ENCODE results near the gene ZNF74. TPM values are rescaled to one million over a fixed set of nuclear protein-coding genes. Genes with fewer than 3 reads are reported as not detected.

Gene ZNF74
- total RNA-seq, 4 donors from 2014 or later, result 9.8 to 15.0 (median 12.0) TPM

DNA sequence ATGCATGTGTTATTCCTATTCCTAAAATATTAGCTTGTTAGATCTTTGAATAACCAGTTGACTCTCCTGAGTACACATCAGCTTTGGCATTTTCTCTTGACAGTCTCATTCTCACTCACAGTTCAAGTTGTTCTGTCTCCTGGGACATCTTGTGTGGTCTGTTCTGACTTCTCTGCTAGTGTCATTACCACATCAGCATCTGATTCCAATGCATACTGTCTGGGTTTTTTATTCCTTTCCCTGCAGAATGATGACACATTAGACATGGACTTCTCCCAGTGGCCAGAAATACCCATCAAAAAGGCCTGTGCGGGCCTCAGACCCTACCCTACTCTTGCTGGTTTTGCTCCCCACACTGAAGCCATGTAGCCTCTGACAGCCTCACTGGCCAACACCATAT is 2.7 kb downstream of the ZNF74 start:
- Histone ChIP-seq H3K4me3 (replicated peaks in 1 of 3) (no peak overlapping the region), H3K36me3 (no peaks in the 10 kb centered on the region), H3K4me1 (peaks cover 15 to 42% of the 10 kb centered on the region in 2 donors), H3K27ac (no peak overlapping the region), H3K27me3 (no peaks in the 10 kb centered on the region), H3K9me3 (no peaks in the 10 kb centered on the region)
- intact Hi-C loops (cut with DNase I), result no loop called here
- DNase-seq, result no peak
- 82 to 87% methylated on average over 1 of the region's 1 CpG for WGBS, 2 donors
- no peak for TF ChIP-seq POLR2A (IDR thresholded peaks at IDR 0.05)
- TF ChIP-seq, protein P1, sequence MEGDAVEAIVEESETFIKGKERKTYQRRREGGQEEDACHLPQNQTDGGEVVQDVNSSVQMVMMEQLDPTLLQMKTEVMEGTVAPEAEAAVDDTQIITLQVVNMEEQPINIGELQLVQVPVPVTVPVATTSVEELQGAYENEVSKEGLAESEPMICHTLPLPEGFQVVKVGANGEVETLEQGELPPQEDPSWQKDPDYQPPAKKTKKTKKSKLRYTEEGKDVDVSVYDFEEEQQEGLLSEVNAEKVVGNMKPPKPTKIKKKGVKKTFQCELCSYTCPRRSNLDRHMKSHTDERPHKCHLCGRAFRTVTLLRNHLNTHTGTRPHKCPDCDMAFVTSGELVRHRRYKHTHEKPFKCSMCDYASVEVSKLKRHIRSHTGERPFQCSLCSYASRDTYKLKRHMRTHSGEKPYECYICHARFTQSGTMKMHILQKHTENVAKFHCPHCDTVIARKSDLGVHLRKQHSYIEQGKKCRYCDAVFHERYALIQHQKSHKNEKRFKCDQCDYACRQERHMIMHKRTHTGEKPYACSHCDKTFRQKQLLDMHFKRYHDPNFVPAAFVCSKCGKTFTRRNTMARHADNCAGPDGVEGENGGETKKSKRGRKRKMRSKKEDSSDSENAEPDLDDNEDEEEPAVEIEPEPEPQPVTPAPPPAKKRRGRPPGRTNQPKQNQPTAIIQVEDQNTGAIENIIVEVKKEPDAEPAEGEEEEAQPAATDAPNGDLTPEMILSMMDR (IDR thresholded peaks at IDR 0.05), result no peak

DNA sequence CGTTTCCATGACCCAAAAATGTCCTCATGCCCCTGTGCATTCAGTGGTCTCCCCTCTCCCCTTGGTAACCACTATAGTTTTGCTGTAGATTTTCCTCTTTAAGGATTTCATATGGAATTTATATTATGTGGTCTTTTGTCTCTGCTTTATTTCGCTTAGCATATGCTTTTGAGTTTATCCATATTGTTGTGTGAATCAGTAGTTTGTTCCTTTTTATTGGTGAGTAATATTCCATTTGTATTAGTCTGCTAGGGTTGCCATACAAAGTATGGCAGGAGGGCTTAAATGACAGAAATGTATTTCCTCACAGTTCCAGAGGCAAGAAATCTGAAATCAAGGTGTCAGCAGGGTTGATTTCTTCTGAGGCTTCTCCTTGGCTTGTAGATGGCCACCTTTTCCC is 3.5 kb downstream of the ZNF74 start:
- Histone ChIP-seq H3K27ac (no peak overlapping the region), H3K36me3 (no peaks in the 10 kb centered on the region), H3K4me3 (replicated peaks in 1 of 3) (no peak overlapping the region), H3K9me3 (no peaks in the 10 kb centered on the region), H3K27me3 (no peaks in the 10 kb centered on the region), H3K4me1 (peaks cover 15 to 42% of the 10 kb centered on the region in 2 donors)
- WGBS, 2 donors, result 95% methylated on average over 2 of the region's 2 CpGs
- DNase-seq, result no peak
- no peak for TF ChIP-seq POLR2A (IDR thresholded peaks at IDR 0.05)
- TF ChIP-seq, protein P1 (IDR thresholded peaks at IDR 0.05), result no peak
- intact Hi-C loops (cut with DNase I), result no loop called here

DNA sequence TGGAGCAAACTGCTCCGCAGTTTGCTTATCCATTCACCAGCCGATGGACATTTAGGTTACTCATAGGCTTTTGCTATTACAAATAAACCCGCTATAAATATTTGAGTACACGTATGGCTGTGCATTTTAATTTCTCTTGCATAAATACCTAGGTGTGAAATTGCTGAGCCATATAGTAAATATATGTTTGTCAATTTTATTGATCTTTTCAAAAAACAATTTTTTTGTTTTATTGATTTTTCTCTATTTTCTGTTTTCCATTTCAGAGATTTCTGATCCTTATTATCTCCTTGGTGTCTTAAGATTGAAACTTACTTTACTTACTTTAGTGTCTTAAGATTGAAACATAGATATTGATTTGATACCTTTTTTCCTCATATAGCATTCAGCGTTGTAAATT is 4.5 kb downstream of the ZNF74 start:
- Histone ChIP-seq H3K9me3 (no peaks in the 10 kb centered on the region), H3K36me3 (no peaks in the 10 kb centered on the region), H3K27me3 (no peaks in the 10 kb centered on the region), H3K27ac (no peak overlapping the region), H3K4me1 (peaks cover 15 to 37% of the 10 kb centered on the region in 2 donors), H3K4me3 (replicated peaks in 1 of 3) (no peak overlapping the region)
- no peak for TF ChIP-seq POLR2A (IDR thresholded peaks at IDR 0.05)
- TF ChIP-seq, protein P1 (IDR thresholded peaks at IDR 0.05), result no peak
- WGBS, 2 donors, result 98 to 99% methylated on average over 5 of the region's 5 CpGs
- intact Hi-C loops (cut with DNase I), result no loop called here
- DNase-seq, result no peak

DNA sequence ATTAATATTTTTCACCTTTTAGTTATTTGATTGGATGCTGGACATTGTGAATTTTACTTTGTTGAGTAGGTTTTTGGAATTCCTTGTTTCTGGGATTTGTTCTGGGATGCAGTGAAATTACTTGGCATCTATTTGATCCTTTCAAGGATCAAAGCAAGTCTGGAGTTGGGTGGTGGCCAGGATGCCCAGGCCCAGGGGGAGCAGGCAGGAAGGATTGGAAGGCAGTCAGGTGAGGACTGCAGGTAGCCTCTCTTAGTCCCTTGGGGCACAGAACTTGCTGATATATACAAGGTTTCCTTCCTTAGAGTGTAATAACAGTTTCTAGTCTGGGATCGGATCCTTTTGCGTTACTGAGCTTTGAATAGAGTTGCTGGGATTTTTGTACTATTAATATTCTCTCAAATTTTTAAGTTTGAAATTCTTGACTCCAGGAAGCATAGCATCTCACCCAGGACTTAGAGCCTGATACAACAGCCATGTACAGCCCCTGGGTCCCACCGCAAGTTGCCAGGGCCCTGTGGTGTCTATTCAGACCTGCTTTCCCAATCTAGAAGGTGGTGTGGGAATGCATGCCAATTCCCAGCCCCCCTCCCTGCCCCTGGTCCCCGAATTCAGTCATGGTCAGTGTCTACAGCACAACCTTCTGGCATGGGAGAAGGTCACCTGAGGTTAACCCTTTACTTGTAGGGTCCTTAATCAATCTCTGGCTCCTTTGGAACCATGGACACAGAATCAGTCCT is 6.1 kb downstream of the ZNF74 start:
- TF ChIP-seq, protein P1 (IDR thresholded peaks at IDR 0.05), result no peak
- no peak for TF ChIP-seq POLR2A (IDR thresholded peaks at IDR 0.05)
- no peaks in the 10 kb centered on the region for H3K9me3 ChIP-seq
- H3K27ac ChIP-seq, result no peak overlapping the region
- peaks cover 9 to 26% of the 10 kb centered on the region in 2 donors for H3K4me1 ChIP-seq
- intact Hi-C loops (cut with DNase I), result no loop called here
- no peaks in the 10 kb centered on the region for H3K27me3 ChIP-seq
- 49 to 59% methylated on average over 3 to 4 of the region's 4 CpGs for WGBS, 2 donors
- H3K4me3 ChIP-seq (replicated peaks in 1 of 3), result no peak overlapping the region
- no peaks in the 10 kb centered on the region for H3K36me3 ChIP-seq
- DNase-seq, result peak; percentile 65 to 67

DNA sequence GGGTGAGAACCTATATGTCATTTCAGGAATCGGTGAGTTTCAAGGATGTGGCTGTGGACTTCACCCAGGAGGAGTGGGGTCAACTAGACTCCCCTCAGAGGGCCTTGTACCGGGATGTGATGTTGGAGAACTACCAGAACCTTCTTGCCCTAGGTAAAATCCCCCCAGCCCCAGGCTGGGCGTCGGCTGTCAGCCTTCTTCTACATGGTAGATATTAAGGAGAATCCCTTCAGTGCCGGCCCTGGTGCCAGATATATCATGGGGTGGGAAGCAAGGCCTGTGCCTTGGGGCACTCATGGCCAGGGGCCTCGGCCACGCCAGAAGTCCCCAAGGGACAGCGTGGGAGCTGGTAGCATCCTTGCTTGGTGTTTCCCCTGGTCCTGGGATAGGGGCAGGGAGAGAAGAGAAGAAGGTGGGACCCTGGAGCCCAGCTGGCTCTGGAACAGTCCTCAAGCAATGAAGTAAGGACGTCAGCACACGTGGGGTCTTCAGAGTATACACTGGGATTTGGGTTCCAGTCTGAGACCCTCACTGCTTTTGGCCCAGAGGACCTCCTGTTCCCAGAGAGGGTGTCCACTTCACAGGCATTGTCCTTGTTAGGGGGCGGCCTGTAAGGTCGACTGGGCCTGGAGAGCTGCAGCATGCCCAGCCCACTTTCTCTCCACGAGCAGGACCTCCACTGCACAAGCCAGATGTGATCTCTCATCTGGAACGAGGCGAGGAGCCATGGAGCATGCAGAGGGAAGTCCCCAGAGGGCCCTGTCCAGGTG is 6.8 kb downstream of the ZNF74 start:
- no peaks in the 10 kb centered on the region for H3K27me3 ChIP-seq
- peak; percentile 71 to 75 for DNase-seq
- intact Hi-C loops (cut with DNase I), result no loop called here
- no peak overlapping the region for H3K4me3 ChIP-seq (replicated peaks in 1 of 3)
- 64 to 82% methylated on average over 9 to 13 of the region's 15 CpGs for WGBS, 2 donors
- H3K4me1 ChIP-seq, result peaks cover 4 to 18% of the 10 kb centered on the region in 2 donors
- H3K9me3 ChIP-seq, result no peaks in the 10 kb centered on the region
- no peak for TF ChIP-seq POLR2A (IDR thresholded peaks at IDR 0.05)
- TF ChIP-seq, protein P1 (IDR thresholded peaks at IDR 0.05), result no peak
- peaks cover 4 to 7% of the 10 kb centered on the region in 2 donors for H3K36me3 ChIP-seq
- H3K27ac ChIP-seq, result no peak overlapping the region
